ENCODE measurements around the gene SHOX. TPM values are rescaled to one million over a fixed set of nuclear protein-coding genes. Genes with fewer than 3 reads are reported as not detected.
"Not testable (repeated sequence)": the region's sequence is repeated elsewhere in the genome, so short reads cannot be mapped to it uniquely, and the experiment has no call there.

The SHOX gene
- total RNA-seq, 2 donors from 2014 or later, result not detected

DNA sequence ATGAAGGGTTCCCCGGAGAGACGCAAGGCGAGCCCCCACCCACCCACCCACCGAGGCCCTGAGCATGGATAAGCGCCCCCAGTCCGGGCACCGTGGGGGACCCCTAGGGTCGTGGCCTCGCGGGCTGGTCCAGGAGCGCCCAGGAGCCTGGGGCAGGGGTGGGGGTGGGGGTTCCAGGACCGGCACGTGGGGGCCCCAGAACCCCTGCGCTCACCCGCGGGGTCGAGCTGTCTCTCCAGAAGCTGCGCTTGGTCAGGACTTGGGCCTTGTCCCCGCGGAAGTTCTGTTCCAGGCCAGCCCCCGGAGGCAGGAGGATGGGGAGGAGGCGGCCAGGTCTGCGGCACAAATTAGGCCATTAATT is 11.2 kb upstream of the SHOX start:
- intact Hi-C loops (cut with DNase I), result no loop called here
- H3K27ac ChIP-seq, result no peak overlapping the region
- 0% methylated on average over 12 of the region's 23 CpGs for WGBS
- DNase-seq (ENCODE audit: low spot score), result no peak
- H3K9me3 ChIP-seq, result no peaks in the 10 kb centered on the region
- no peaks in the 10 kb centered on the region for H3K36me3 ChIP-seq
- H3K27me3 ChIP-seq (replicated peaks; ENCODE audit: insufficient read depth), result peaks cover 12% of the 10 kb centered on the region
- no peak overlapping the region for H3K4me3 ChIP-seq
- H3K4me1 ChIP-seq (replicated peaks), result no peaks in the 10 kb centered on the region
- TF ChIP-seq POLR2AphosphoS5 (IDR thresholded peaks at IDR 0.05) (no peak), POLR2A (IDR thresholded peaks at IDR 0.05) (no peak)
- TF ChIP-seq, protein P1, sequence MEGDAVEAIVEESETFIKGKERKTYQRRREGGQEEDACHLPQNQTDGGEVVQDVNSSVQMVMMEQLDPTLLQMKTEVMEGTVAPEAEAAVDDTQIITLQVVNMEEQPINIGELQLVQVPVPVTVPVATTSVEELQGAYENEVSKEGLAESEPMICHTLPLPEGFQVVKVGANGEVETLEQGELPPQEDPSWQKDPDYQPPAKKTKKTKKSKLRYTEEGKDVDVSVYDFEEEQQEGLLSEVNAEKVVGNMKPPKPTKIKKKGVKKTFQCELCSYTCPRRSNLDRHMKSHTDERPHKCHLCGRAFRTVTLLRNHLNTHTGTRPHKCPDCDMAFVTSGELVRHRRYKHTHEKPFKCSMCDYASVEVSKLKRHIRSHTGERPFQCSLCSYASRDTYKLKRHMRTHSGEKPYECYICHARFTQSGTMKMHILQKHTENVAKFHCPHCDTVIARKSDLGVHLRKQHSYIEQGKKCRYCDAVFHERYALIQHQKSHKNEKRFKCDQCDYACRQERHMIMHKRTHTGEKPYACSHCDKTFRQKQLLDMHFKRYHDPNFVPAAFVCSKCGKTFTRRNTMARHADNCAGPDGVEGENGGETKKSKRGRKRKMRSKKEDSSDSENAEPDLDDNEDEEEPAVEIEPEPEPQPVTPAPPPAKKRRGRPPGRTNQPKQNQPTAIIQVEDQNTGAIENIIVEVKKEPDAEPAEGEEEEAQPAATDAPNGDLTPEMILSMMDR (IDR thresholded peaks at IDR 0.05), result no peak

DNA sequence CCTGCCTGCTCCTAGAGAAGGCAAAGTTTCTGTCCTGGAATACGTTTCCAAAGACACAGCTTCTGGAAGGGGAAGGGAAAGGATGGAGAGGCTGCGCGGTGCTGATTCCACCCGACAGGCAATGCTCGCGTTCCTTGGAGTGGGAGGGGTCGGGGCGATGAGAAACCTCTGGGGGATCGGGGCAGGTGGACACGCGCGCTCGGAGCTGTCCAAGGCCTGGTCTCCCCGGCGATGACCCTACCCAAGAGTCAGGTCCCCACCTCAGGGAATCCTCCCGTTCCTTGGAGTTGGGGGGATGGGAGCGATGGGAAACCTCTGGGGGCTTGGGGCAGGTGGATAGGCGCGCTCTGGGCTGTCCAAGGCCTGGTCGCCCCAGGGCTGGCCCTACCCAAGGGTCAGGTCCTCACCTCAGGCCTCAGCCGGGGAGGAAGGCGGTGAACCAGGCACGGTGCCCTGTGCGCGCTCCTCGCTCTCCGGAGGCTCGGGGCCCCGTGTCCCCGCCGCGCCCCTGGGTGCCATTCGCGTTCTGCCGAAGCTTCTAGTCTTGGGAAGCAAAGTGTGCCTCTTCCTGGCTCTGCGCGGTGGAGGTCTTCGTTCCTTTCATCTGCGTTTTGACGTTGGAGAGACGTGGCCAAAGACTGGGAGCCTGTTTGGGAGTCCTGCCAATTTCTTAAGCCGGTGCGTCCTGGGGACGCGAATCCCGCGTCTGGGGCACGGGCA is 10.6 kb upstream of the SHOX start:
- H3K4me1 ChIP-seq (replicated peaks), result no peaks in the 10 kb centered on the region
- 3% methylated on average over 48 of the region's 48 CpGs for WGBS
- no peak for DNase-seq (ENCODE audit: low spot score)
- peaks cover 12% of the 10 kb centered on the region for H3K27me3 ChIP-seq (replicated peaks; ENCODE audit: insufficient read depth)
- H3K9me3 ChIP-seq, result no peaks in the 10 kb centered on the region
- no peak overlapping the region for H3K4me3 ChIP-seq
- intact Hi-C loops (cut with DNase I), result no loop called here
- TF ChIP-seq POLR2A (IDR thresholded peaks at IDR 0.05) (no peak), POLR2AphosphoS5 (IDR thresholded peaks at IDR 0.05) (no peak)
- TF ChIP-seq, protein P1 (IDR thresholded peaks at IDR 0.05), result no peak
- H3K36me3 ChIP-seq, result no peaks in the 10 kb centered on the region
- H3K27ac ChIP-seq, result no peak overlapping the region

DNA sequence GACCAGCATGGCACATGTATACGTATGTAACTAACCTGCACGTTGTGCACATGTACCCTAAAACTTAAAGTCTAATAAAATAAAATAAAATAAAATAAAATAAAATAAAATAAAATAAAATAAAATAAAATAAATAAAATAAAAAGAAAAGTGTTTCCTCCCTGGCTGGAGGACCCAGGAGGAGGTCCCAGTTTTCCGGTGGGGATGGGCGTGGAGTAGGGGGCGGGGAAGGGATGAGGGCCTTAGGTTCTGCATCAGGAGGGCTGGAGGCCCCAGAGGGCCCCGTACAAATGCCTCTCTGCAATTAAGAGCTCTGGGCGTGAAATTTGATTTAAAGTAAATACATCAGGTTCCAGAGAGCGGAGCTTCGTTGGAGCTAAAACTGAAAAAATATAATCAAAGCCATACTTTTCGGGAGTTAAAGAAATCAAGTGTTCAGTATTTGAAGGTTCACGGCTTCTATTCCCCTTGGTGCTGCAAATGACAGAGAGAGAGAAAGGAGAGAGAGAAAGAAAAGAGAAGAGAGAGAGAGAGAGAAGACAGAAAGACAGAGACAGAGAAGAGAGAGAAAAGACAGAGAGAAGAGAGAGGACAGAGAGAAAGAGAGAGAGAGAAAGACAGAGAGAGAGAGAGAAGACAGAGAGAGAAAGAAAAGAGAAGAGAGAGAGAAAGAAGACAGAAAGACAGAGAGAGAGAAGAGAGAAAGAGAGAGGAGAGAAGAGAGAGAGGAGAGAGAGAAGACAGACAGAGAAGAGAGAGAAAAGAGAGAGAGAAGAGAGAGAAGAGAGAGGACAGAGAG is 8.7 kb upstream of the SHOX start:
- H3K36me3 ChIP-seq, result no peaks in the 10 kb centered on the region
- H3K4me1 ChIP-seq (replicated peaks), result no peaks in the 10 kb centered on the region
- WGBS, result 16% methylated on average over 11 of the region's 11 CpGs
- H3K9me3 ChIP-seq, result no peaks in the 10 kb centered on the region
- no peak overlapping the region for H3K4me3 ChIP-seq
- H3K27ac ChIP-seq, result no peak overlapping the region
- no peak for TF ChIP-seq POLR2A (IDR thresholded peaks at IDR 0.05)
- no peak for TF ChIP-seq POLR2AphosphoS5 (IDR thresholded peaks at IDR 0.05)
- intact Hi-C loops (cut with DNase I), result no loop called here
- peaks cover 12% of the 10 kb centered on the region for H3K27me3 ChIP-seq (replicated peaks; ENCODE audit: insufficient read depth)
- DNase-seq (ENCODE audit: low spot score), result no peak

DNA sequence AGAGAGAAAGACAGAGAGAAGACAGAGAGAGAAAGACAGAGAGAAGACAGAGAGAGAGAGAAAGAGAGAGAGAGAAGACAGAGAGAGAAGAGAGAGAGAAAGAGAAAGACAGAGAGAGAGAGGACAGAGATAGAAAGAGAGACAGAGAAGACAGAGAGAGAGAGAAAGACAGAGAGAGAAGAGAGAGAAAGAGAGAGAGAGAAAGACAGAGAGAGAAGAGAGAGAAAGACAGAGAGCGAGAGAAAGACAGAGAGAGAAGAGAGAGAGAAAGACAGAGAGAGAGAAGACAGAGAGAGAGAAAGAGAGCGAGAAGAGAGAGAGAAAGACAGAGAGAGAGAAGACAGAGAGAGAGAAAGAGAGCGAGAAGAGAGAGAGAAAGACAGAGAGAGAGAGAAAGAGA is 7.8 kb upstream of the SHOX start:
- DNase-seq (ENCODE audit: low spot score); intact Hi-C loops (cut with DNase I); H3K4me1 ChIP-seq (replicated peaks); H3K27ac ChIP-seq; H3K9me3 ChIP-seq; H3K36me3 ChIP-seq; H3K4me3 ChIP-seq: not testable (repeated sequence)
- 38% methylated on average over 3 of the region's 3 CpGs for WGBS
- peaks cover 12% of the 10 kb centered on the region for H3K27me3 ChIP-seq (replicated peaks; ENCODE audit: insufficient read depth)

DNA sequence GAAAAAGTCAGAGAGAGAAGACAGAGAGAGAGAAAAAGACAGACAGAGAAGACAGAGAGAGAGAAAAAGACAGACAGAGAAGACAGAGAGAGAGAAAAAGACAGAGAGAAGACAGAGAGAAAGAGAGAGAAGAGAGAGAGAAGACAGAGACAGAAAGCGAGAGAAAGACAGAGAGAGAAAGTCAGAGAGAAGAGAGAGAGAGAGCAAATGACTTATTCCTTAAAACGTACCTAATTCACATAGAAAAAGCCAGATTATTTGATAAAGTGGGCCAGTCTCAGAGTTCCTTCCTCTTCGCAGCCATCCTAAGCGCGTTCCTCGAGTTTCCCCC is 7.4 kb upstream of the SHOX start:
- Histone ChIP-seq H3K4me3 (no peak overlapping the region), H3K9me3 (no peaks in the 10 kb centered on the region), H3K27ac (no peak overlapping the region), H3K36me3 (no peaks in the 10 kb centered on the region), H3K4me1 (replicated peaks) (no peaks in the 10 kb centered on the region), H3K27me3 (replicated peaks; ENCODE audit: insufficient read depth) (peaks cover 12% of the 10 kb centered on the region)
- 3% methylated on average over 6 of the region's 6 CpGs for WGBS
- TF ChIP-seq POLR2AphosphoS5 (IDR thresholded peaks at IDR 0.05) (no peak), POLR2A (IDR thresholded peaks at IDR 0.05) (no peak)
- TF ChIP-seq, protein P1 (IDR thresholded peaks at IDR 0.05), result no peak
- DNase-seq (ENCODE audit: low spot score), result no peak
- intact Hi-C loops (cut with DNase I), result no loop called here

Measured in prostate gland (tissue), 2 donors.